ENCODE results near the gene PAIP2. TPM values are rescaled to one million over a fixed set of nuclear protein-coding genes. Genes with fewer than 3 reads are reported as not detected.

The PAIP2 gene
- total and polyA plus RNA-seq, 2 of the 4 experiments (the other 2 are of a cell fraction): 41.9 to 59.5 TPM

DNA sequence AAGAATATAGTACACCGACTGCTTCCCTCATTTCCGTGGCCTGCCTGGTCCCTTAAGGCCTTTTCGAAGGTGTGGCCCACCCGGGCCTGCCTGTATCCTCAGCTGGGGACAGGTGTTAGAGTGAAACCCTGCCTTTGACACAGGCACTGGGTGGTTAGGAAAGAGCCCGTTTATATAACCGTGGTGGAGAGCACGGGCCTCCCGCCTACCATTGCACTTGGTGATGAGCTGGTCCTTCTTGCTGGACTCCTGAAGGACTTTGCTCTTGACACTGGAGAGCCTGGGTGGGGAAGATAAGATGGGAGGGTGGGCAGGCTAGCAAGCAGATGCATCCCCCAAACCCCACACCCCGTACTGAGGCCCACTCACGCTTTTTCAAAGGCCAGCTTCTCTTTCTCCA, 59.9 kb downstream of the PAIP2 start:
- DNase-seq (no peak), ATAC-seq (ENCODE audit: low read depth) (no peak)
- peaks cover 8% of the 10 kb centered on the region for H3K9me1 ChIP-seq (ENCODE audit: insufficient read depth, low read length)
- no peak overlapping the region for H2AK5ac ChIP-seq (ENCODE audit: low read depth, low read length)
- no peaks in the 10 kb centered on the region for H3K36me3 ChIP-seq (ENCODE audit: control insufficient read depth, insufficient read depth, low read length)
- H3K4me3 ChIP-seq (ENCODE audit: insufficient read depth, low read depth, low read length): no peak overlapping the region
- H2BK5ac ChIP-seq (ENCODE audit: low read depth, low read length, poor library complexity, severe bottlenecking): no peak overlapping the region
- H3K79me1 ChIP-seq (ENCODE audit: low read depth in 1 of 2, low read length in 2 of 2): peaks cover 0 to 14% of the 10 kb centered on the region in 2 experiments; a peak in 1 of 4 replicates
- H3K4me2 ChIP-seq (ENCODE audit: low read depth, low read length): no peak overlapping the region
- dilution Hi-C loops (cut with HindIII; ENCODE audit: low sequenced_read_pairs, unreplicated experiment): loop anchor here (25.0 kb wide), 1 partner anchor 111 kb away; no protein-coding TSS in a partner anchor
- H3K23ac ChIP-seq (ENCODE audit: low read depth, low read length): no peak overlapping the region
- H2BK120ac ChIP-seq (ENCODE audit: low read depth, low read length): no peak overlapping the region
- no peaks in the 10 kb centered on the region for H3K27me3 ChIP-seq (ENCODE audit: control insufficient read depth, insufficient read depth, low read length)
- H3K56ac ChIP-seq (ENCODE audit: extremely low read depth, insufficient read depth, low read length): no peak overlapping the region
- no peak overlapping the region for H3K4ac ChIP-seq (ENCODE audit: low read depth, low read length)
- intact Hi-C loops (cut with micrococcal nuclease): no loop called here
- peaks cover 4% of the 10 kb centered on the region for H3K4me1 ChIP-seq (ENCODE audit: control insufficient read depth, insufficient read depth, low read length)
- no peak overlapping the region for H3K9ac ChIP-seq (ENCODE audit: low read depth, low read length)
- H3K27ac ChIP-seq (ENCODE audit: insufficient read depth, low read length): no peak overlapping the region
- no peak overlapping the region for H3K18ac ChIP-seq (ENCODE audit: low read depth, low read length)
- H2BK15ac ChIP-seq (ENCODE audit: low read depth, low read length): no peak overlapping the region
- CTCF ChIA-PET: no interaction called here
- H4K20me1 ChIP-seq (ENCODE audit: insufficient read depth, low read length): no peaks in the 10 kb centered on the region; the same call in 1 of the 2 replicates
- BruUV-seq (replicated peaks): no TSS peak
- no peak overlapping the region for H4K5ac ChIP-seq (ENCODE audit: low read depth, low read length)
- H3K14ac ChIP-seq (replicated peaks; ENCODE audit: low read depth, low read length): no peak overlapping the region
- 97% methylated on average over 3 of the region's 10 CpGs; no CpG with 5 or more reads in 1 of the 2 experiments for WGBS, 2 experiments (ENCODE audit: extremely low coverage in 2 of 2, insufficient read length in 1 of 2)
- in situ Hi-C loops (cut with MboI; ENCODE audit: low sequenced_read_pairs): no loop called here
- POLR2A ChIA-PET (ENCODE audit: unreplicated experiment): no interaction called here
- H2AFZ ChIP-seq (replicated peaks; ENCODE audit: low read length, poor library complexity): no peak overlapping the region
- TF ChIP-seq POLR2A (IDR thresholded peaks at IDR 0.05; ENCODE audit: low read depth, low read length) (no peak), MXI1 (IDR thresholded peaks at IDR 0.05; ENCODE audit: borderline replicate concordance, low read depth, low read length) (no peak), CEBPB (IDR thresholded peaks at IDR 0.05; ENCODE audit: low read depth, low read length) (no peak), RCOR1 (IDR thresholded peaks at IDR 0.05; ENCODE audit: insufficient replicate concordance, low read length) (no peak), CHD1 (IDR thresholded peaks at IDR 0.05; ENCODE audit: low read depth, low read length) (no peak), FOS (IDR thresholded peaks at IDR 0.05; ENCODE audit: low read depth, low read length) (no peak), RAD21 (IDR thresholded peaks at IDR 0.05; ENCODE audit: low read length) (no peak), MAFK (IDR thresholded peaks at IDR 0.05; ENCODE audit: low read depth, low read length) (no peak), SMC3 (IDR thresholded peaks at IDR 0.05; ENCODE audit: low read depth, low read length) (no peak), MAZ (IDR thresholded peaks at IDR 0.05; ENCODE audit: borderline replicate concordance, low read depth, low read length) (no peak), NFE2L2 (IDR thresholded peaks at IDR 0.05; ENCODE audit: low read depth, low read length) (no peak), BHLHE40 (IDR thresholded peaks at IDR 0.05; ENCODE audit: low read depth, low read length) (no peak), RFX5 (IDR thresholded peaks at IDR 0.05; ENCODE audit: low read depth, low read length) (no peak)
- TF ChIP-seq, protein P1, sequence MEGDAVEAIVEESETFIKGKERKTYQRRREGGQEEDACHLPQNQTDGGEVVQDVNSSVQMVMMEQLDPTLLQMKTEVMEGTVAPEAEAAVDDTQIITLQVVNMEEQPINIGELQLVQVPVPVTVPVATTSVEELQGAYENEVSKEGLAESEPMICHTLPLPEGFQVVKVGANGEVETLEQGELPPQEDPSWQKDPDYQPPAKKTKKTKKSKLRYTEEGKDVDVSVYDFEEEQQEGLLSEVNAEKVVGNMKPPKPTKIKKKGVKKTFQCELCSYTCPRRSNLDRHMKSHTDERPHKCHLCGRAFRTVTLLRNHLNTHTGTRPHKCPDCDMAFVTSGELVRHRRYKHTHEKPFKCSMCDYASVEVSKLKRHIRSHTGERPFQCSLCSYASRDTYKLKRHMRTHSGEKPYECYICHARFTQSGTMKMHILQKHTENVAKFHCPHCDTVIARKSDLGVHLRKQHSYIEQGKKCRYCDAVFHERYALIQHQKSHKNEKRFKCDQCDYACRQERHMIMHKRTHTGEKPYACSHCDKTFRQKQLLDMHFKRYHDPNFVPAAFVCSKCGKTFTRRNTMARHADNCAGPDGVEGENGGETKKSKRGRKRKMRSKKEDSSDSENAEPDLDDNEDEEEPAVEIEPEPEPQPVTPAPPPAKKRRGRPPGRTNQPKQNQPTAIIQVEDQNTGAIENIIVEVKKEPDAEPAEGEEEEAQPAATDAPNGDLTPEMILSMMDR (conservative IDR thresholded peaks at IDR 0.05; ENCODE audit: low read depth, low read length): no peak
- TF ChIP-seq, protein P2, sequence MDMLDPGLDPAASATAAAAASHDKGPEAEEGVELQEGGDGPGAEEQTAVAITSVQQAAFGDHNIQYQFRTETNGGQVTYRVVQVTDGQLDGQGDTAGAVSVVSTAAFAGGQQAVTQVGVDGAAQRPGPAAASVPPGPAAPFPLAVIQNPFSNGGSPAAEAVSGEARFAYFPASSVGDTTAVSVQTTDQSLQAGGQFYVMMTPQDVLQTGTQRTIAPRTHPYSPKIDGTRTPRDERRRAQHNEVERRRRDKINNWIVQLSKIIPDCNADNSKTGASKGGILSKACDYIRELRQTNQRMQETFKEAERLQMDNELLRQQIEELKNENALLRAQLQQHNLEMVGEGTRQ (IDR thresholded peaks at IDR 0.05; ENCODE audit: low read depth, low read length): no peak
- TF ChIP-seq, protein P3, sequence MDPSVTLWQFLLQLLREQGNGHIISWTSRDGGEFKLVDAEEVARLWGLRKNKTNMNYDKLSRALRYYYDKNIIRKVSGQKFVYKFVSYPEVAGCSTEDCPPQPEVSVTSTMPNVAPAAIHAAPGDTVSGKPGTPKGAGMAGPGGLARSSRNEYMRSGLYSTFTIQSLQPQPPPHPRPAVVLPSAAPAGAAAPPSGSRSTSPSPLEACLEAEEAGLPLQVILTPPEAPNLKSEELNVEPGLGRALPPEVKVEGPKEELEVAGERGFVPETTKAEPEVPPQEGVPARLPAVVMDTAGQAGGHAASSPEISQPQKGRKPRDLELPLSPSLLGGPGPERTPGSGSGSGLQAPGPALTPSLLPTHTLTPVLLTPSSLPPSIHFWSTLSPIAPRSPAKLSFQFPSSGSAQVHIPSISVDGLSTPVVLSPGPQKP (IDR thresholded peaks at IDR 0.05; ENCODE audit: borderline replicate concordance, low read depth, low read length): no peak
- H4K8ac ChIP-seq (ENCODE audit: low read depth in 2 of 2, low read length in 2 of 2): no peak overlapping the region
- H2AK9ac ChIP-seq (replicated peaks; ENCODE audit: low read depth, low read length, poor library complexity): no peak overlapping the region
- no peak overlapping the region for H2BK20ac ChIP-seq (ENCODE audit: low read depth, low read length)
- no peaks in the 10 kb centered on the region for H3K9me3 ChIP-seq (ENCODE audit: control insufficient read depth, insufficient read depth, low read length)
- H4K91ac ChIP-seq (ENCODE audit: insufficient read depth, low read depth, low read length): no peak overlapping the region

All from IMR-90 (cell line).